ENCODE results near the gene PEX5L. TPM values are rescaled to one million over a fixed set of nuclear protein-coding genes. Genes with fewer than 3 reads are reported as not detected.
"Not testable (repeated sequence)": the region's sequence is repeated elsewhere in the genome, so short reads cannot be mapped to it uniquely, and the experiment has no call there.

PEX5L gene
- polyA plus RNA-seq, 1 donor, result 0.58 TPM

GRCh38 chr3:179832333-179832854 is 204.3 kb downstream of the PEX5L start:
- DNase-seq, result no peak

DNA sequence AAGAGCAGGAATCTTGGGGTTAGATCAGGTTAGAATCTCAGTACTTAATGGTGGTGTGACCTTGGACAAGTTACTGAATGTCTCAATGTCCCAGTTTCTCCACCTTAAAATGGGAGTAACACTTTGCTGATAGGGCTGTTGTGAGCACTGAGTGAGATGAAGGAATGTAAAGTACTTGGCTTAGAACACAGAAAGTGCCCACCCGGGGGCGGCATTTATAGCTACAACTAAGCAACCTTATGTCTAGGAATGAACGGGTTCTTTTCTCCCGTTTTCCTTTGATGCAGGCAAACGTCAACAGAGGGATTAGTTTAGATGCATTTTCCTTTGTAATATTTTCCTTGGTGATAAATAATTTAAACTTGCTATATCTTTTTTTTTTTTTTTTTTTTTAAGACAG is 207.3 kb downstream of the PEX5L start:
- DNase-seq, result no peak

DNA sequence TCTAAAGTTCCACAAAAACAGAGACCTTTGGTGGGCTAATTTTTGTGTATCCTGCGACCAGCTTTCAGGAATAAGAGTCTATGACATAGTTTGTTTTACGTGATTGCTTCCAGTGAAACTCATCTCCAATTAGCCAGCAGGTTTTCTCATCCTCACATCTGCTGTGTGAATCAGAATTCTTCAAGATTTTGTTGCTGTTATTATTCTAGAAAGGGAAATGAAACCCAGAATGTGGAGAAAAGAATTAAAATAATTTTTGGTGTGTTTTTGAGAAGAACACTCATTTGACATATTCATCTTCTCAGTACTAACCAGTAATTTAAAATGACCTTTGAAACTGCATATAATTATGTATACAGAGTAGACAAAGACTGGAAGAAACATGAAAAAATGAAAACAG is 208.0 kb downstream of the PEX5L start:
- no peak for DNase-seq

- DNase-seq, result no peak
Measured at GRCh38 chr3:179826247-179826637, 210.5 kb downstream of the PEX5L start.

DNA sequence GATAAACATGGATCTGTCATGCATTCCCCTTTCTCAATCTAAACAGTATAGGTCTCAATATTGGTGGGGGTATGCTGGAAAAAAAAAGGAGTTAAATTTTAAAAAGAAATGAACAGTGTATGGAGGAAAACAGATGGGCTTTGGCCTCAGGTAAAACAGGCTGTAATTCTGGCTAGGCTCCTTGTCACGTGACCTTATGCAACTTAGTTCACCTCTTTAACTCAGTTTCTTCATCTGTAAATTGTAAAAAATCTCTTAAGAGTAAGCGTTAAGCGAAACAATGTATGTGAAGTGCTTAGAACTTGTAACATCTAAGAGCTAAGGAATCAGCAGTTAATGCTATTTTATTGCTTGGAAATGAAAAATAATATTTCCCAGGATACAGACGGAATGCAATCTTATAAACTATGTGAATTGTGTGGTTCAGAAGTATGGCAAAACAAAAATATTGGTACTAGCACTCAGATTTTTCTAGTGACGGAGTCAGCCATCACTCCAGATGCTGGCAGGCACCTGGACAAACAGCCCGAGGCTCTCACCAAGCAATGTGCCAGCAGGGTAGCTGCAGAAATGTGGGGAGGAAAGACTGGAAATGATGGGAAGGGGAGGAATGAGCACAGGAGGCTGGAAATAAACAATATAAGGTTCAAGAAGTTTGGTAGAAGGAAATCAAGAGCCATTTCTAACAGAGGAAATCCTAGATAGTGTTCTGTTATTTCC is 211.1 kb downstream of the PEX5L start:
- DNase-seq, result no peak

GRCh38 chr3:179822296-179822695 is 214.4 kb downstream of the PEX5L start:
- no peak for DNase-seq

DNA sequence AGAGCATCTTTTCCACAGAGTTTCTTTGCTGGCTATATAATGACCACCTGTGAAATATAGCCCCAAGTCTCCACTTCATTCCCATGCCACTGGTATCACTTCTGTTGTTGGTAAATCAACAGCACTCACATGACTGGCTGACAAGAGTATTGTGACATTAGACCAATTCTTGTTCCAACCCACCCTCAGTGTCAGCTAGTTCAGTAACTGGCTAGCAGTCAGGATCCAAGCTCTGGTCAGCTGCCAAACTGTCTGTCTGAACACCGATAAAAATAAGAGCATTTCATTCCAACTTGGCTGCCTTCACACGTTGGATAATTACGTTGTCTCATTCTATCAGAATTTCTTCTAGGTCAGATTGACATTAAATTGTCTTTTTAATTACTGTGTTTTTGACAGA is 217.4 kb downstream of the PEX5L start:
- no peak for DNase-seq

GRCh38 chr3:179812096-179812382 is 224.7 kb downstream of the PEX5L start:
- no peak for DNase-seq

DNA sequence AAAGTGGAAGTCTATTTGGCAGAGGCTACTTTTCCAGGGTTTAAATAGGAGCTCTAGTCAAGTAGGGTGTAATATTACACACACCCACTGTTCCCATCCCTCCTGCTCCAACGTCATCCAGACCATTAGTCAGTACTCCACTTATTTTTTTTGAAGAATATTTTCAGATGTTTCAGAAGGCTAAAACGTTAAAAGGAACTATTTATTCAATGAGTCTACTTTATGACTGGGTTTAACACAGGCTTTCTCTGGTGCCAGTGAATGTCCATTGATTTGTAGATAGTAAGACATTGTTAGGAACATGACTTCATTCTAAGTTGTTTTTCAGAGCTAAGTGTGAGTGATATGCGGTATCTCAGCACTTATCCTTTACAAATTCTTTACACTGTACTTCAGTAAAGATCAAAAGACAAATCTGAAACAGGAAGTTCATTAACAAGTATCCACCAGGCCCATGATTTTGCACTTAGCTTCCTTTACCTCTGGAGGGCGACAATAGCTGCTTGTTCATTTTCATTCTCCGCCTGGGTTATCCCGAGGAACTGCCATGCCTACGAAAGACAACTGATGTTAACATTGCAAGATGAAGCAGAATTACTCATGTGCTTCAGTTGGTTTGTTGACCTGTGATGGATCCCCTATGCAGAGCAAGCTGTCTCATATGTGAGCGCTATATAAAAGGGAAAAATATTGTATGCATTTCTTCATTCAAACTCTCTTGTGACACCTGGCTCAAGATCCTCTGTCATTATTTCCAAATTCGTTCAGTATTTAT is 225.2 kb downstream of the PEX5L start:
- DNase-seq, result peak; percentile 59

- no peak for DNase-seq
Measured at GRCh38 chr3:179809639-179810038, 227.1 kb downstream of the PEX5L start.

- DNase-seq, result no peak
Measured at GRCh38 chr3:179807588-179807987, 229.1 kb downstream of the PEX5L start.

GRCh38 chr3:179806177-179806576 is 230.6 kb downstream of the PEX5L start:
- no peak for DNase-seq

GRCh38 chr3:179801856-179802255 is 234.9 kb downstream of the PEX5L start:
- DNase-seq, result no peak

DNA sequence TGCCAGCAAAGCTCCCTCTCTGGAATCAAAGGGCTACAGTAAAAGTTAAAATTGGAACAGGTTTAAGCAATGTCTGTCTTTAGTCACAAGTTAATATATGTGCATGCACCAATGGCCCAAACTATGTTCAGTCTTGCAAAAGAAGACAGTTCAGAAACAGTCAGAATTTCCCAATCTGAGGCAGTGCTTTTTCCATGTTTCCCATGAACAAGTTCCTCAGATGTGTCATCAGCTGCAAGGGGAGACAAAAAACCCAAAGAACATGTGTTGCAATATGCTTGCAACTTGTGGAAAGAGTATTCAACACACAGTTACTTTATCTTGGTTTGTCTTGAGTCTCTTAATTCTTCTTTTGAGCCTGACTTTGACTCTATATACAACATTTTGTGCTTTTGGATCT is 235.5 kb downstream of the PEX5L start:
- DNase-seq, result no peak

GRCh38 chr3:179797192-179797591 is 239.5 kb downstream of the PEX5L start:
- no peak for DNase-seq

DNA sequence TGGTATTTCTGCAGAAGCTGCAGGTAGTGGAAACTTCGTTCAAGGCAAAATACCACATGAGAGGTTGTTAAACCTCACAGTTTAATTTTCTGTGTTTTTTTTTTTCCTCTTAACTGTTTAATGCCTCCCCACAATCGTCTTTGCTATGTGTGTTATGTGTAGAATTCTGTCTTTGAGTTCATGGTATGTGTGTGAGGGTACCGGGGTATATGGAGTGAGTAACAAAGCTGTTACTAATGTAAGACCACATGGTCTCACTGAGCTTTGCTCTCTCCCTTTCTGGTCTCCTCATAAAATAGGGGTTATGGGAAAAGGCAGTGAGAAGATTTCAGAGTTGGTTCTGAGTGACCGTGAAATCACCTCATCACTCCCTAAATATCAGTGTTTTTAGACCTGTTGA is 240.3 kb downstream of the PEX5L start:
- DNase-seq, result no peak

GRCh38 chr3:179794355-179794754 is 242.4 kb downstream of the PEX5L start:
- DNase-seq, result no peak

- DNase-seq, result no peak
Measured at GRCh38 chr3:179791793-179792192, 244.9 kb downstream of the PEX5L start.

DNA sequence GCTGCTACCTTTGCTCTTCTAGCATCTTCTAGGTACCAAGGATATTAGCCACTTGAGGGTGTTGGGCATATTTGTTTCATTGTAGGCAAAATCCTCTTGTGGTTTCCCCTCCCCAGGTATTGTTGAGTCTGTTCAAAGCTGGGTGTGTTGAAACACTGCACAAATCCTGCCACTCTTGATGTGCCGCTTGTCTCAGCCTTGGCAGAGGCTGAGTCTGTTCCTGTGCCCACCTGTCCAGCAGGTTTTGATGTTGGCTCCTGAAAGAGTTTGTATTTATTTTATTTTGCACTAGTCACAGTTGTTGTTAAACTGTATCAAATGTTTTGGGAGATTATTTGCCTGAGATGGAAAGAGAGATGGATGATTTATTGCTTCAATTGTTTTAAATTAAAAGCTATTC is 247.7 kb downstream of the PEX5L start:
- DNase-seq, result no peak

DNA sequence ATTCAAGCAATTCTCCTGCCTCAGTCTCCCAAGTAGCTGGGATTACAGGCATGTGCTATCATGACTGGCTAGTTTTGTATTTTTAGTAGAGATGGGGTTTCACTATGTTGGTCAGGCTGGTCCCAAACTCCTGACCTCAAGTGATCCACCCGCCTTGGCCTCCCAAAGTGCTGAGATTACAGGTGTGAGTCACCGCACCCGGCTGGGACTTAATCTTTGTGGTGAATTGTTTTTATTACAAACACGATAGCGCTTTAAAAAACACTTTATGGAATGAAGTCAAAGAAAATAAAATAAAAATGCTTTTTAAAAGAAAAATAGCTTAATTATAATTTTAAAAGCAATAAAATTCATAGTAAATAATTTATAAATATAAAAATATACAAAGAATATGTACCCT is 253.9 kb downstream of the PEX5L start:
- not testable (repeated sequence) for DNase-seq

DNA sequence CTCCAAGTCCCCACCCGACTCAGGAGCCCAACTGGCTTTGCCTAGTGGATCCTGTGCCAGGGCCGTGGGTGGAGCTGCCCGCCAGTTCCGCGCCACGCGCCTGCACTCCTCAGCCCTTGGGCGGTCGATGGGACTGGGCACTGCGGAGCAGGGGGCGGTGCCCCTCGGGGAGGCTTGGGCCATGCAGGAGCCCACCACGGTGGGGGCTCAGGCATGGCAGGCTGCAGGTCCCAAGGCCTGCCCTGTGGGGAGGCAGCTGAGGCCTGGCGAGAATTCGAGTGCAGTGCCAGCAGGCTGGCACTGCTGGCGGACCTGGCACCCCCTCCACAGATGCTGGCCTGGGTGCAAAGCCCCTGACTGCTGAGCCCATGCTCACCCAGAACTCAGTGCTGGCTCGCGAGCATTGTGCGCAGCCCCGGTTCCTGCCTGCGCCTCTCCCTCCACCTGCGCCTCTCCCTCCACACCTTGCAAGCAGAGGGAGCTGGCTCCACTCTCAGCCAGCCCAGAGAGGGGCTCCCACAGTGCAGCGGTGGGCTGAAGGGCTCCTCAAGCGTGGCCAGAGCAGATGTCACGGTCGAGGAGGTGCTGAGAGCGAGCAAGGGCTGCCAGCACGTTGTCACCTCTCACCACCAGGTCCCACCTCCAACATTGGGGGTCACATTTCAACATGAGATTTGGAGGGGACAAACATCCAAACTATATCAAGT is 261.2 kb downstream of the PEX5L start:
- no peak for DNase-seq

- no peak for DNase-seq
Measured at GRCh38 chr3:179772297-179772696, 264.4 kb downstream of the PEX5L start.

DNA sequence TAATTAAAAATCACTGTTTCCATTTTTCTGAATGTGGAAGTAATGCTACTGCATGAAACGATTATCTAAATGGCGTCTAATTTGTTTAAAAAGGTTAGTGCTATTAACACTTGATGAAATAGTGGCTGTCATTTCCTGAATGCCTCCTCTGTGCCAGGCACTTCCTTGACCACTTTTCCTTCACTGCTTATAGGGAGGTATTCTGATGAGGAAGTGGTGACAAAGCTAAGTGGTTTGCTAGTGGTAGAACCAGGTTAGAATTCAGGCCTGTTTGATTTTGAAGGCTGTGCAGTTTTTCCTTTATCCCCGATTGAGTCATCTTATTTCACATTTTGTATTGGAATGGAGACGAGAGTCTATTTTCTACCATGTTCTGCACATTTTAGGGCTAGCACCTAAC is 264.9 kb downstream of the PEX5L start:
- no peak for DNase-seq
